Dendritic cell treated with granulocyte-macrophage colony-stimulating factor and Interleukin-4, amounts not matched to agents 40 ng/mL and 50 ng/mL, for 4 days (primary cell): Measurements from ENCODE around the gene ATP8A1.

Experiments used
- H3K27ac Mint-ChIP-seq: one replicate; pipeline ENCODE4 v1.8.0; 2022; ENCODE audit warnings: mild to moderate bottlenecking, mixed read lengths
- H3K27me3 Mint-ChIP-seq: one replicate; pipeline ENCODE4 v1.8.0; 2022; ENCODE audit warnings: mild to moderate bottlenecking, mixed read lengths
- H3K36me3 Mint-ChIP-seq: one replicate; pipeline ENCODE4 v1.8.0; 2022; ENCODE audit warnings: low read depth, mixed read lengths
- H3K4me1 Mint-ChIP-seq: one replicate; pipeline ENCODE4 v1.8.0; 2022; ENCODE audit warnings: low read depth, mixed read lengths
- H3K4me3 Mint-ChIP-seq: one replicate; pipeline ENCODE4 v1.8.0; 2022; ENCODE audit warnings: mild to moderate bottlenecking, moderate library complexity, mixed read lengths
- H3K9me3 Mint-ChIP-seq: one replicate; pipeline ENCODE4 v1.8.0; 2022; ENCODE audit warnings: mixed read lengths
- intact Hi-C: fragments of 100-400 bp; cut with micrococcal nuclease; formaldehyde crosslinking; loops from one replicate; pipeline ENCODE4 v1.15.0; 2022

The ATP8A1 gene

DNA sequence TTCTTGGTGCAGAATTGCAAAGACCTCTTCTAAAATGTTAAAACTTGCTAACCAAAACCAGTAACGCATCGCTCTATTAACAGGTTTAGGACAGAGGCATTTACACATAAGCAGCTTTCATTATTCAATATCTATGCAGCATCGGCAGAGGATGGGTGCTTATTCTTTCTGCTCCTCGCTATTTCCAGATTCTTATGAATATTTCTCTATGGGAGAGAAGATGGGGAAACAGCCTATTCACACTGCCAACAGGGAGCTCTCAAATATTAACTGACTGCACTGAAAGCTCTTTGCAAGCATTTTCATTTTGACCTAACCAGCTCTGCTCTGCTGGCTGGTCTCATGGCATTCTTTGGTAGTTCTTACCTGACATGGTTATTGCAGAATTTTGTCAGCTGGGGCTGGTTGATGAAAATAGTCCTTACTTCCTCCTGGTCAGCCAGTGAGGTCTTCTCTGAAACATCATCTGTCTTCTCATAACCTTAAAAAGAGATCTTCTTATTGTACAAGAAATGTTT is 30.2 kb downstream of the ATP8A1 start:
- peaks cover 17% of the 10 kb centered on the region for H3K4me1 Mint-ChIP-seq
- H3K4me3 Mint-ChIP-seq = no peak overlapping the region
- no peaks in the 10 kb centered on the region for H3K36me3 Mint-ChIP-seq
- H3K9me3 Mint-ChIP-seq = no peaks in the 10 kb centered on the region
- no peak overlapping the region for H3K27ac Mint-ChIP-seq
- H3K27me3 Mint-ChIP-seq = no peaks in the 10 kb centered on the region
- intact Hi-C loops = no loop called here

DNA sequence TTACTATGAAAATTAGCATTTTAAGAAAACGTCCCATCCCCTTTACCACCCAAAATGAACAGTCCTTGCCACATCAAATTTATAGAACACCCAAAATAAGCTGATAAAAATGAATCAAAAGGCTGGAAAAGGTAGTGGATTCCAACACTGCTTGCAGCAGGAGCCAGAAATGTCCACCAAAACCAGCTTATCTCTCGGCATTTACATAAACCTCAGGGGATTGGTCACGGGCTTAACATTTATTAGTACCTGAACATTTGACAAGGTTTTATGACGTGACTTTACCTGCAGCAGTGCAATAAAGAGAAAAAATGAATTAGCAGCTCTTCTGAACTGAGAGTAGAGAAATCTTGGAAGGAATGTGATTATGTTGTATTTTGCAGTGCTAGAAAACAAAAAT is 31.6 kb downstream of the ATP8A1 start:
- H3K9me3 Mint-ChIP-seq = no peaks in the 10 kb centered on the region
- peaks cover 14% of the 10 kb centered on the region for H3K4me1 Mint-ChIP-seq
- intact Hi-C loops = no loop called here
- no peaks in the 10 kb centered on the region for H3K27me3 Mint-ChIP-seq
- H3K36me3 Mint-ChIP-seq = no peaks in the 10 kb centered on the region
- H3K27ac Mint-ChIP-seq = no peak overlapping the region
- no peak overlapping the region for H3K4me3 Mint-ChIP-seq

DNA sequence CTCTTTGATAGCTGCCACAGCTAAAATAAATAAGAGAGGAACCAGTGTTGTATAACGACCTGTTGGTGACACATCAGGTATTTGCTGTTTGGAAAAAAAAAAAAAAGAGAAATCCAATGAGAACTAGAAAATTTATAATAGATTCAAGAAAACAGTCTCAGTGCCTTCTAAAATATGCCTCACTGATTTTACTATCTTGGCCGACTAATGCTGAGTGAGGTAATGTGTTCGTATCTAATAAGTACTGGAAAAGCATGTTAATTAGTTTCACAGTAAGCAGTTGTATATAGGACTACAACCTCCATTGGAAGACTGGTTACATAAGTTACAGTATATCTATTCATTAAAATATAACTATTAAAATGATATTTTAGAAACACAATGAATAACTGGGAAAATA is 32.4 kb downstream of the ATP8A1 start:
- no peak overlapping the region for H3K4me3 Mint-ChIP-seq

DNA sequence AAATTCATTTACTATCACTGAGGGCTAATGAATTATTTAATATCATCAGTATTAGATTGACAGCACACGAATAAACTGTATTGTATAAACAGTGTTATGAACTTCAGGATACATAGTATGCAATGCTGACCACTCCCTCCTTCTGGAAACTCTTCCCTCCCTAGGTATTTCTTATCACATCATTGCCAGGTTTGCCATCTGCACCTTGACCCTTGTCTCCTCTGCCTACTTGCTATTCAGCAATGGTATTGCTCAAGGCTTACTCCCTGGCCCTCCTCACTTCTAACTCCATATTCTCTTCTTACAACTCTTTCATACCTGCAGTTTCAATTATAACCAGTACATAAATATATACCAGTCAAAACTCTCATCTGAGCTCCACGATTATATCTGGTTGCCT is 38.9 kb downstream of the ATP8A1 start:
- Mint-ChIP-seq H3K4me1 (no peaks in the 10 kb centered on the region), H3K9me3 (no peaks in the 10 kb centered on the region), H3K36me3 (peaks cover 7% of the 10 kb centered on the region), H3K27me3 (no peaks in the 10 kb centered on the region), H3K4me3 (no peak overlapping the region), H3K27ac (no peak overlapping the region)
- intact Hi-C loops = no loop called here

More for the DNA sequence above, 32.4 kb downstream of the ATP8A1 start:
- intact Hi-C loops = no loop called here
- no peaks in the 10 kb centered on the region for H3K9me3 Mint-ChIP-seq
- H3K27ac Mint-ChIP-seq = no peak overlapping the region
- H3K4me1 Mint-ChIP-seq = peaks cover 14% of the 10 kb centered on the region
- no peaks in the 10 kb centered on the region for H3K27me3 Mint-ChIP-seq
- H3K36me3 Mint-ChIP-seq = no peaks in the 10 kb centered on the region

DNA sequence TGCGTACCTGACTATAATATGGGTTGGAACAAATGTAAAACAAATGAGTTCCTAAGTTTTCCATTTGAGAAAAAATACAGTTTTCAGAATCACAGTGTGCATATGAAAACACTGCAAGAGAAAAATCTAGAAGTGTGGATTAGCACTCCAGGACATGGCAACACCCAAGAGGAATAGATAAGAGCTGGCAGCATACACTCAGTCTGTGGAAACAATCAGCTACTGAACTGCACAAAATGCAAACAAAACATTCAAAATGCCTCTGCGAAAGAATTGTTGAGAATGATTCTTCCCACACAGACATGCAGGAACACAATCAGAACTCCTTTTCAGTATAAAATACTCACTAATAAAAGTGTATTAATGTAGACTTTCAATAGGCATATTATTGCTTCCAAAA is 39.9 kb downstream of the ATP8A1 start:
- H3K27me3 Mint-ChIP-seq = no peaks in the 10 kb centered on the region
- no peaks in the 10 kb centered on the region for H3K9me3 Mint-ChIP-seq
- intact Hi-C loops = no loop called here
- H3K36me3 Mint-ChIP-seq = peaks cover 7% of the 10 kb centered on the region
- H3K27ac Mint-ChIP-seq = no peak overlapping the region
- H3K4me3 Mint-ChIP-seq = no peak overlapping the region
- no peaks in the 10 kb centered on the region for H3K4me1 Mint-ChIP-seq

DNA sequence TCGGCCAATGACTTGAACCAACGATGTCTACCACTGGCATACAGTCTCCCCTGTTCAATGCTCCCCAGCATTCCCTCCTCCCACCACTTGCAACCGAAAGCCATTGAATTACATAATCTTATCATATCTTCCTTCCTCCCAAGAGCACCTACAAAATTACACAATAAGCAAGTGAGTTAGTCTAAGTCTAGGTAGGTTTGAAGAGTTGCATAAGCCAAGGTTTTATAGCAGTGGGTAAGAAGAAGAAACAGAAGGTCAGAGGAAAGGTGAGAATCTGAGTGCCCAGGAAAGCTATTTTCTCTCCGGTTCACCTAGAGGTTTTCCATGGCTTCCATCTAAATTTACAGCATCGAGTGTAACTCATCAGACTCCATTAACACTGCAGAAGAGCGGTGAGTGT is 40.3 kb downstream of the ATP8A1 start:
- Mint-ChIP-seq H3K4me3 (no peak overlapping the region), H3K27me3 (no peaks in the 10 kb centered on the region), H3K36me3 (peaks cover 7% of the 10 kb centered on the region), H3K27ac (no peak overlapping the region), H3K4me1 (no peaks in the 10 kb centered on the region), H3K9me3 (no peaks in the 10 kb centered on the region)
- intact Hi-C loops = no loop called here

DNA sequence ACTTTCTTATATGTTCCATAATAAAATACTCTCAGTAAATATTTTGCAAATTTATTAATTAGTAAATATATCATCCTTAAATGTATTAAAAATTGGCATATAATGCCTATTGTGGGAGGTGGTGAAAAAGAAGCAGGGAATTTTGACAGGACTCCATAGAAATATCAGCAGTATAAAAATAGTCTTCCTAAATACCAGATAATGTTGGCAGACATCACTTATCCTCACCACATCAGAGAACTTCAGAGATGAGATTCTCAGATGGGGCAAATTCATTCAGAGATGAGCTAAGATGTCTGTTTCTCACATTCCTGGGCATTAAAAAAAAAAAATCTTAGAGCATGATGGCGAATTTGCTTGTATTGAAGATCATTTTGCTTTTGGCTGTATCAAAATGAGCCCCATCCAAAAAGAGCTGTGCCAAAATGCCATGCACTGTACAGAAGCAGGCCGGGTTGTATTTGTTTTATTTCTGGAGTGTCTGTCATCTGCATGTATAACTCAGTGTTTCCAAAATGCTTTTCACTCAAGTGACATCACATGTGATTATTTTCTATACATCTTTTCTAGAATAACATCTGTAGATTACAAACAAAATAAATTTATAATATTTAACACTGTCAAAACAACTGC is 41.7 kb downstream of the ATP8A1 start:
- H3K27ac Mint-ChIP-seq = no peak overlapping the region
- no peak overlapping the region for H3K4me3 Mint-ChIP-seq
- H3K36me3 Mint-ChIP-seq = peaks cover 16% of the 10 kb centered on the region
- intact Hi-C loops = no loop called here
- H3K9me3 Mint-ChIP-seq = no peaks in the 10 kb centered on the region
- no peaks in the 10 kb centered on the region for H3K27me3 Mint-ChIP-seq
- no peaks in the 10 kb centered on the region for H3K4me1 Mint-ChIP-seq

DNA sequence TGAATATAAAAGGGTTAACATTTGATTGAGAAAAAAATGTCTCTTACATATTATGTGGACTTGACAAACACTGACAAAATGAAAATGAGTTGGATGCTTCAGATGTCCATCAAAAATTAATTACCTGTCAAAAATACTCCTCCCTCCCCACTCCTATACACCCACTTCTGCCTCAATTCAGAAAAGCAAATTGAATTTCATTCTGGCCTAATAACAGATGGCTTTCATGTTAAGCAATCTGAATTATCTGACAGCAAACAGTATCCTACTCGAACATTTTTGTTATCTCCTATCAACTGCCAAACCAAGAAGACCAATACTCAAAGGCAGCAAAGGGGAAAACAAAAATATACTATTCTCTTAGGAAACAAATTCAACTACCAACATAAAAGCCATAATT is 44.0 kb downstream of the ATP8A1 start:
- no peaks in the 10 kb centered on the region for H3K4me1 Mint-ChIP-seq
- no peaks in the 10 kb centered on the region for H3K9me3 Mint-ChIP-seq
- H3K27me3 Mint-ChIP-seq = no peaks in the 10 kb centered on the region
- intact Hi-C loops = no loop called here
- H3K4me3 Mint-ChIP-seq = no peak overlapping the region
- peaks cover 16% of the 10 kb centered on the region for H3K36me3 Mint-ChIP-seq
- H3K27ac Mint-ChIP-seq = no peak overlapping the region

DNA sequence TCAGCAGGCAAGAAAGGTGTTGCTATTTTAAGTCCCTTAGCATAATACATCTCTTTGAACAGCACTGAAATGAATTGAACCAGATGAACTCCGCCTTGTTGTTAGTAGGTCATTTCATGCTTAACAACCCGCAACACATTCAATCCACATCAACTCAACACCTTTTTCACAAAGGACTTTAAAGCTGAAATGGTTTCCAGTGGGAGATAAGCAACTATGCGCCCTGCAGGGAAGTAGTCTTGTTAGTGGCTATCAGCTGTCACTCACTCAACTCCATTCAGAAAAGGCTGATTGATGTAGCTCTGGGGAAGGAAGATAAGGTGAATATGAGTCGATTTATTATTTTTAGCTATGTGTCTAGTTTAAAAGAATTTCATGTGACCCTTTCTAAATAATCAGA is 46.0 kb downstream of the ATP8A1 start:
- Mint-ChIP-seq H3K4me1 (no peaks in the 10 kb centered on the region), H3K4me3 (no peak overlapping the region), H3K27me3 (no peaks in the 10 kb centered on the region), H3K9me3 (no peaks in the 10 kb centered on the region), H3K36me3 (peaks cover 16% of the 10 kb centered on the region), H3K27ac (no peak overlapping the region)
- intact Hi-C loops = no loop called here

DNA sequence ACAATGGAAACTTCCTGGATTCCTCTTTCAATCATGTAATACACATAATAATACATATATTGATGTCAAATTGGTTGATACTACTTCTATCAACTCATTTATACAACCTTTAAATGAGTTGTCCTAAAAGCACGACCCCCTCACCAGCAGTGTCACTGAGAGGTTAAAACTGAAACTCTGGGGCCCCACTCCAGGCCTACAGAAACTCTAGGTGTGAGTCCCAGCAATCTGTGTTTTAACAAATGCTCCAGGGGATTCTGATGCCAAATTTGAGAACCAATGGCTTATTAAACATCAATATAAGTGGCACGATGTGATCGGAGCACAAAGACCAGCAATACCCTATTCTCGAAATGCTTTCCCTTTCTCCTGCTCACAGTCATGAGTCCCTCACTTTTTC is 47.9 kb downstream of the ATP8A1 start:
- H3K4me1 Mint-ChIP-seq = no peaks in the 10 kb centered on the region
- peaks cover 16% of the 10 kb centered on the region for H3K36me3 Mint-ChIP-seq
- H3K27me3 Mint-ChIP-seq = no peaks in the 10 kb centered on the region
- intact Hi-C loops = no loop called here
- no peak overlapping the region for H3K27ac Mint-ChIP-seq
- no peak overlapping the region for H3K4me3 Mint-ChIP-seq
- H3K9me3 Mint-ChIP-seq = no peaks in the 10 kb centered on the region

DNA sequence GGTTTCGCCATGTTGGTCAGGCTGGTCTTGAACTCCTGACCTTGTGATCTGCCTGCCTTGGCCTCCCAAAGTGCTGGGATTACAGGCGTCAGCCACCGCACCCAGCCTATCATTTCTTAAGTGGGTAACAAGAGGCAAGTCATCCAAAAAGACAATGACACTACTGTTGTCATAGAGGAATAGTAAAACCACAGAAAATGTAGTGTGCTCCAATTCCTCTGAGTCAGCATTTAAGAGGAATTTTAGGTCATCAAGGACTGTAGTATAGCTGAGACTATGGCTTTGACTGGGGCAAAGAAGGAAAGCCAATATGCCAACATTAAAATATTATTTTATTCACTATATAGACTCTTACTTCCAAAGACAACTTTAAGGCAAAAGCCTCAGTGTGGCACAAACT is 48.4 kb downstream of the ATP8A1 start:
- peaks cover 16% of the 10 kb centered on the region for H3K36me3 Mint-ChIP-seq

DNA sequence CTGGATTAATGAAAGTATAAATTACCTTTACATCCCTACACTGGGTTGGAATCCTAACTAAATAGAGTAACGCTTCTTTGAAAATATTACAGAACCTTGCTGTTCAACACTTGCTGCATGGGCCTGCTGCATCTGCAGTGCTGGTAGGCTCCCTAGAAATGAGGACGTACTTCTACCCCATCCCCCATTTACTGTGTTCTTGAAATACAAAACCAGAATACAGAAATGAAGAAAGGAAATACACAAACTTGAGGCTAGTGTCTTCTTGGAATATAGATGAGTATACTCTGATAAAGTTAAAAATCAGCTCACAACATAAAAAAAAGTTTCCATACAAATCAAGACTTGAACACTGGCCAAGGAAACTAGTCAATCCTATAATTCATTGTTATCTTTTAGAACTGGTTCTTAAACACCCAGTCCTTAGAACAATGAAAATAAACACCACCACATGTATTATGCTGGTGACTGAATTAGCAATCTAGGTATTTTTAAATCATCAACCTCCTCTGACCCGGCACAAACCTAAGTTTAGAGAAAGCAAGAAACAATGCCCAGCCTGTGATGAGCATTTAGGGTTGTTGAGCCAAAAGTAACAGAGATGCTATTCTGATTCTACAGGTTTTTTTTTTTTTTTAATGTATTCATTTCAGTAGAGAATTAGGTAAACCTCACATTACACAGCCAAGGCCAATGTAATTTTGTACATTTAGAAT is 49.7 kb downstream of the ATP8A1 start:
- no peaks in the 10 kb centered on the region for H3K4me1 Mint-ChIP-seq
- no peaks in the 10 kb centered on the region for H3K9me3 Mint-ChIP-seq
- H3K27me3 Mint-ChIP-seq = no peaks in the 10 kb centered on the region
- no peak overlapping the region for H3K4me3 Mint-ChIP-seq
- intact Hi-C loops = no loop called here
- H3K27ac Mint-ChIP-seq = no peak overlapping the region
- peaks cover 16% of the 10 kb centered on the region for H3K36me3 Mint-ChIP-seq

More for the DNA sequence above, 48.4 kb downstream of the ATP8A1 start:
- Mint-ChIP-seq H3K4me1 (no peaks in the 10 kb centered on the region), H3K27ac (no peak overlapping the region), H3K4me3 (no peak overlapping the region), H3K27me3 (no peaks in the 10 kb centered on the region), H3K9me3 (no peaks in the 10 kb centered on the region)
- intact Hi-C loops = no loop called here

DNA sequence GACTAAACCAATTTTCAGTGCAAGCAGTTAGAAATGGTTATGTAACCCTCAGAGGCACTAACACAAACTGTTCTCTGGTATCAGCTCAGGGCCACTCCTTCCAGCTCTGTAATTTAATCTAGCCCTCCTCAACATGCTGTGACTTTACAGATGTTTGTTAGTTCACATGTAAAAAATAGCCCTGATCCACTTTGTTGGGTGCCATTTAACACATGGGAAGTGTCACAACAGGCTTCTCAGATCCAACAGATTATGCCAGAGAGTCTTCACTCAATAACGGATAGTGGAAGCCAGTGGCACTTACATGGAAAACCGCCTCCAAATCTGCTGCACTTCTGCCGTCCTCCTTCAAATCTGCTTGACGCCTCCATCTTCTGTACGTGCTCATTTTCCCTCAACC is 51.6 kb downstream of the ATP8A1 start:
- intact Hi-C loops = no loop called here
- H3K27me3 Mint-ChIP-seq = no peaks in the 10 kb centered on the region
- no peaks in the 10 kb centered on the region for H3K4me1 Mint-ChIP-seq
- H3K27ac Mint-ChIP-seq = no peak overlapping the region
- H3K4me3 Mint-ChIP-seq = no peak overlapping the region
- H3K9me3 Mint-ChIP-seq = no peaks in the 10 kb centered on the region
- peaks cover 7% of the 10 kb centered on the region for H3K36me3 Mint-ChIP-seq

DNA sequence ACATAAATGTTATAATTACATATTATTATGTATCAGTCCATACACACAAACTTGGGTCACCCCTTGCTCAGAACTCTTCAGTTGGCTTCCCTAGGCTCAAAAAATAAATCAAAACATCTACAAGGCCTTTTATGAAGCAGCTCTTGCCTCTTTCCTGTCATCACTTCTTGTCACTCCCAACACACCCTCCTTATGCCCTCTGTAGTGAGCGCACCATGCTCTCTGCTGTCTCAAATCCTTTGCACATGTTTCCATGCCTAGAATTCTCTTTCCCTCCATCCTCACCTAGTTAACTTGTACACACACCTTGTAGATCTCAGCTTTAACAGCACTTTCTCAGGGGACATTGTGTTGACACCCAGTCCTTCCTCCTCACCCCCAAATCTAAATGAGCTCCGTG is 53.0 kb downstream of the ATP8A1 start:
- Mint-ChIP-seq H3K4me1 (no peaks in the 10 kb centered on the region), H3K27me3 (no peaks in the 10 kb centered on the region), H3K4me3 (no peak overlapping the region), H3K27ac (no peak overlapping the region), H3K36me3 (peaks cover 7% of the 10 kb centered on the region), H3K9me3 (no peaks in the 10 kb centered on the region)
- intact Hi-C loops = no loop called here

DNA sequence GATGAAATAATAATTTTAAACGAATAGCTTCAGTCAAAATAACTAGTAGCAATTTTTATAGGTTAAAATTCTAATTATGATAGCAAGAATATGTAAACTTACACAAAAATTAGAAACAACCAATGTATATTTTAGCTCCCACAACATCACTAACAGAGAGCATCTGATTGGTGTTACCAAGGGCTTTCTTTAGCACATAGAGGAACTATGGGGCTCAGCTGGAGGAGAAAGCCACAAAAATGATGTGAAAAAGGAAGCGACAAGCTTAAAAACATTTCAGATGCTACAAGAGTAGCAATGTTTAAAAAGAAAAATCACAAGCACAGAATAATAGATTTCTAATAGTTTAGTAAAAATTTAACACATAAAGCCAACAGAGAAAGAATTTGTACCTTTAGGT is 56.3 kb downstream of the ATP8A1 start:
- Mint-ChIP-seq H3K9me3 (no peaks in the 10 kb centered on the region), H3K4me1 (no peaks in the 10 kb centered on the region), H3K27me3 (no peaks in the 10 kb centered on the region), H3K27ac (no peak overlapping the region), H3K4me3 (no peak overlapping the region), H3K36me3 (peaks cover 4% of the 10 kb centered on the region)
- intact Hi-C loops = no loop called here
